Body of pancreas (tissue), 4 donors: ENCODE measurements around the gene LTB.

ENCODE experiments used
- POLR2A ChIP-seq, 3 donors: fragments of 450-650 bp; IDR thresholded peaks; one replicate each; pipeline ENCODE4 v1.6.1; 2016; ENCODE audit warnings: antibody characterized with exemption in 3 of 3, mild to moderate bottlenecking in 2 of 3
- TF ChIP-seq, protein P1 (sequence below), 7 experiments: fragments of 450-650 bp in 4 of 7; fragments of 200-600 bp in 3 of 7; sonication (generic) in 3 of 7; IDR thresholded peaks; one replicate each; pipeline ENCODE4 v1.5.1; 2016 to 2019; ENCODE audit warnings: antibody characterized with exemption in 7 of 7

- TF ChIP-seq, protein P1, sequence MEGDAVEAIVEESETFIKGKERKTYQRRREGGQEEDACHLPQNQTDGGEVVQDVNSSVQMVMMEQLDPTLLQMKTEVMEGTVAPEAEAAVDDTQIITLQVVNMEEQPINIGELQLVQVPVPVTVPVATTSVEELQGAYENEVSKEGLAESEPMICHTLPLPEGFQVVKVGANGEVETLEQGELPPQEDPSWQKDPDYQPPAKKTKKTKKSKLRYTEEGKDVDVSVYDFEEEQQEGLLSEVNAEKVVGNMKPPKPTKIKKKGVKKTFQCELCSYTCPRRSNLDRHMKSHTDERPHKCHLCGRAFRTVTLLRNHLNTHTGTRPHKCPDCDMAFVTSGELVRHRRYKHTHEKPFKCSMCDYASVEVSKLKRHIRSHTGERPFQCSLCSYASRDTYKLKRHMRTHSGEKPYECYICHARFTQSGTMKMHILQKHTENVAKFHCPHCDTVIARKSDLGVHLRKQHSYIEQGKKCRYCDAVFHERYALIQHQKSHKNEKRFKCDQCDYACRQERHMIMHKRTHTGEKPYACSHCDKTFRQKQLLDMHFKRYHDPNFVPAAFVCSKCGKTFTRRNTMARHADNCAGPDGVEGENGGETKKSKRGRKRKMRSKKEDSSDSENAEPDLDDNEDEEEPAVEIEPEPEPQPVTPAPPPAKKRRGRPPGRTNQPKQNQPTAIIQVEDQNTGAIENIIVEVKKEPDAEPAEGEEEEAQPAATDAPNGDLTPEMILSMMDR (IDR thresholded peaks at IDR 0.05), result no peak
- no peak for TF ChIP-seq POLR2A (IDR thresholded peaks at IDR 0.05)
Measured at GRCh38 chr6:31535538-31536324, 46.5 kb downstream of the LTB start.
